Esophagus muscularis mucosa (tissue), 4 donors: Measurements from ENCODE around the gene PGC.

ENCODE experiments used
- EP300 ChIP-seq: sonication (generic); formaldehyde crosslinking; IDR thresholded peaks from one replicate; pipeline ENCODE4 v1.6.1; 2017; ENCODE audit warnings: antibody characterized with exemption
- POLR2A ChIP-seq: fragments of 450-650 bp; IDR thresholded peaks from one replicate; pipeline ENCODE4 v1.6.1; 2017; ENCODE audit warnings: antibody characterized with exemption, moderate library complexity, mild to moderate bottlenecking, low read depth
- TF ChIP-seq, protein P1 (sequence below), 3 experiments: fragments of 200-600 bp in 2 of 3; fragments of 450-650 bp in 1 of 3; sonication (generic) in 2 of 3; IDR thresholded peaks; one replicate each; pipeline ENCODE4 v1.5.1; 2017 to 2019; ENCODE audit warnings: antibody characterized with exemption in 3 of 3, mild to moderate bottlenecking in 2 of 3, moderate library complexity in 1 of 3

DNA sequence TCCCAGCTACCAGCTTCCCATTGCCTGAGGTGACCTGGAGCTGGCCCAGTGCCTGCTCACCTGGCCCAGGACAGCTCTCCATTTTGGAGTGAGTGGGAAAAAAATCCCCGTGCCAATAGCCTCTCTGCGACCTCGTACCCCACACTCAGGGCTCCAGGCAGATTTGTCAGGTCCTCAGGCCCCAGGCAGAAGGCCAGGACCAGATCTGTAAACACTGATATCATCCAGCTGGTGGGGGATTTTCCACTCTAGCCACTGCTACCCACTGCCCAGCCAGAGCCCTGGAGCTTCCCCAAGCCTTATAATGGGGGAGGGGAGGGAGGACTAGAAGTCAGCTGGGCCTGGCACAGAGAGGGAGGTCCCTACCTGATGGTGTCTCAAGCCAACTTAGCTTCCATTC, 1.3 kb upstream of the PGC start:
- no peak for TF ChIP-seq POLR2A
- TF ChIP-seq, protein P1, sequence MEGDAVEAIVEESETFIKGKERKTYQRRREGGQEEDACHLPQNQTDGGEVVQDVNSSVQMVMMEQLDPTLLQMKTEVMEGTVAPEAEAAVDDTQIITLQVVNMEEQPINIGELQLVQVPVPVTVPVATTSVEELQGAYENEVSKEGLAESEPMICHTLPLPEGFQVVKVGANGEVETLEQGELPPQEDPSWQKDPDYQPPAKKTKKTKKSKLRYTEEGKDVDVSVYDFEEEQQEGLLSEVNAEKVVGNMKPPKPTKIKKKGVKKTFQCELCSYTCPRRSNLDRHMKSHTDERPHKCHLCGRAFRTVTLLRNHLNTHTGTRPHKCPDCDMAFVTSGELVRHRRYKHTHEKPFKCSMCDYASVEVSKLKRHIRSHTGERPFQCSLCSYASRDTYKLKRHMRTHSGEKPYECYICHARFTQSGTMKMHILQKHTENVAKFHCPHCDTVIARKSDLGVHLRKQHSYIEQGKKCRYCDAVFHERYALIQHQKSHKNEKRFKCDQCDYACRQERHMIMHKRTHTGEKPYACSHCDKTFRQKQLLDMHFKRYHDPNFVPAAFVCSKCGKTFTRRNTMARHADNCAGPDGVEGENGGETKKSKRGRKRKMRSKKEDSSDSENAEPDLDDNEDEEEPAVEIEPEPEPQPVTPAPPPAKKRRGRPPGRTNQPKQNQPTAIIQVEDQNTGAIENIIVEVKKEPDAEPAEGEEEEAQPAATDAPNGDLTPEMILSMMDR (IDR thresholded peaks at IDR 0.05), result no peak
- no peak for TF ChIP-seq EP300
